PC-9 (cell line): ENCODE results near the gene EBF4.

ENCODE experiments used
- EZH2 ChIP-seq: fragments of 200-600 bp; sonication (generic); IDR thresholded peaks from 2 replicates; pipeline ENCODE4 v1.8.0; 2017; ENCODE audit warnings: antibody characterized with exemption, low read depth
- TF ChIP-seq, protein P1 (sequence below): fragments of 200-600 bp; sonication (generic); conservative IDR thresholded peaks from 2 replicates; pipeline ENCODE4 v1.6.1; 2017; ENCODE audit warnings: mixed run types, antibody characterized with exemption, mild to moderate bottlenecking, moderate library complexity

- TF ChIP-seq, protein P1, sequence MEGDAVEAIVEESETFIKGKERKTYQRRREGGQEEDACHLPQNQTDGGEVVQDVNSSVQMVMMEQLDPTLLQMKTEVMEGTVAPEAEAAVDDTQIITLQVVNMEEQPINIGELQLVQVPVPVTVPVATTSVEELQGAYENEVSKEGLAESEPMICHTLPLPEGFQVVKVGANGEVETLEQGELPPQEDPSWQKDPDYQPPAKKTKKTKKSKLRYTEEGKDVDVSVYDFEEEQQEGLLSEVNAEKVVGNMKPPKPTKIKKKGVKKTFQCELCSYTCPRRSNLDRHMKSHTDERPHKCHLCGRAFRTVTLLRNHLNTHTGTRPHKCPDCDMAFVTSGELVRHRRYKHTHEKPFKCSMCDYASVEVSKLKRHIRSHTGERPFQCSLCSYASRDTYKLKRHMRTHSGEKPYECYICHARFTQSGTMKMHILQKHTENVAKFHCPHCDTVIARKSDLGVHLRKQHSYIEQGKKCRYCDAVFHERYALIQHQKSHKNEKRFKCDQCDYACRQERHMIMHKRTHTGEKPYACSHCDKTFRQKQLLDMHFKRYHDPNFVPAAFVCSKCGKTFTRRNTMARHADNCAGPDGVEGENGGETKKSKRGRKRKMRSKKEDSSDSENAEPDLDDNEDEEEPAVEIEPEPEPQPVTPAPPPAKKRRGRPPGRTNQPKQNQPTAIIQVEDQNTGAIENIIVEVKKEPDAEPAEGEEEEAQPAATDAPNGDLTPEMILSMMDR = no peak
- TF ChIP-seq EZH2 = no peak
Measured at GRCh38 chr20:2643708-2644107, 48.9 kb upstream of the EBF4 start.
